ENCODE data around the gene SMARCC1.

DNA sequence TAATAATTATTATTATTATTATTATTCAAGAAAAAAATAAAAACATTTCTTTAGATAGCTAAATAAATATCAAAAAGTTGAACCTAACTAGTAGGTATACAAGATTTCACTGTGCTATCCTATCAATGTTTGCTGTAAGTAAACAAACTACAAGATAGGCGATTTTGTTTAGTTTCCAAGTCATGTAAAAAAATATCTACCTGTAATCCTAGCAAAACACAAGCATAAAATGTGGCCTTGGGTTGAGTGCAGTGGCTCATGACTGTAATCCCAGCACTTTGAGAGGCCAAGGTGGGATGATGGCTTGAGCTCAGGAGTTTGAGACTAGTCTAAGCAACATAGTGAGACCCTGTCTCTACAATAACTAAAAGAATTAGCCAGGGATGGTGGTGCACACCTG is 131.4 kb downstream of the SMARCC1 start:
- TF ChIP-seq, protein P1, sequence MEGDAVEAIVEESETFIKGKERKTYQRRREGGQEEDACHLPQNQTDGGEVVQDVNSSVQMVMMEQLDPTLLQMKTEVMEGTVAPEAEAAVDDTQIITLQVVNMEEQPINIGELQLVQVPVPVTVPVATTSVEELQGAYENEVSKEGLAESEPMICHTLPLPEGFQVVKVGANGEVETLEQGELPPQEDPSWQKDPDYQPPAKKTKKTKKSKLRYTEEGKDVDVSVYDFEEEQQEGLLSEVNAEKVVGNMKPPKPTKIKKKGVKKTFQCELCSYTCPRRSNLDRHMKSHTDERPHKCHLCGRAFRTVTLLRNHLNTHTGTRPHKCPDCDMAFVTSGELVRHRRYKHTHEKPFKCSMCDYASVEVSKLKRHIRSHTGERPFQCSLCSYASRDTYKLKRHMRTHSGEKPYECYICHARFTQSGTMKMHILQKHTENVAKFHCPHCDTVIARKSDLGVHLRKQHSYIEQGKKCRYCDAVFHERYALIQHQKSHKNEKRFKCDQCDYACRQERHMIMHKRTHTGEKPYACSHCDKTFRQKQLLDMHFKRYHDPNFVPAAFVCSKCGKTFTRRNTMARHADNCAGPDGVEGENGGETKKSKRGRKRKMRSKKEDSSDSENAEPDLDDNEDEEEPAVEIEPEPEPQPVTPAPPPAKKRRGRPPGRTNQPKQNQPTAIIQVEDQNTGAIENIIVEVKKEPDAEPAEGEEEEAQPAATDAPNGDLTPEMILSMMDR (IDR thresholded peaks at IDR 0.05), result no peak
- TF ChIP-seq POLR2A (IDR thresholded peaks at IDR 0.05), result no peak
